ENCODE measurements around the gene FERMT1.

FERMT1 gene

DNA sequence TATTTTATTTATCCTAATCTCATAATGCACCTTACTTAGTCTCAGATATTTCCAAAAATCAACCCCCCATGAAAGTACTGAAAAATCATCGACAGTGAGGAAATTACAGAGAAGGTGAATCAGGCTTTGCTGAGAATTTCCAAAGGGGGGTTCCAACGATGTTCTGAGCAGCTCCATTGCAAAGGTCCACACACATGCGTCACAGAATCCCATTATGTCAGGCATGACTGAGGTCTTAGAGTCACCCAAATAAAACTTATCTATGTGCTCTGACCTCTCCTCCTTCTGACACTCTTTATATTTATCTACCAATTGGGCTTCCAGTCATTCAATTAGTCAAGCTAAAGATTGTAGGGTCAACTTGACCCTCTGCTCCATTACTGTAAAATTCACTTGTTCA lies 56.2 kb downstream of the FERMT1 start:
- Histone ChIP-seq H3K27ac (ENCODE audit: poor library complexity, severe bottlenecking) (no peak overlapping the region), H3K36me3 (ENCODE audit: low read depth) (no peaks in the 10 kb centered on the region), H3K27me3 (ENCODE audit: insufficient read depth, poor library complexity, severe bottlenecking) (no peaks in the 10 kb centered on the region), H3K9me3 (ENCODE audit: severe bottlenecking) (no peaks in the 10 kb centered on the region), H3K4me1 (ENCODE audit: insufficient read depth, poor library complexity, severe bottlenecking) (no peaks in the 10 kb centered on the region), H3K4me3 (ENCODE audit: severe bottlenecking) (no peak overlapping the region)
- no peak for TF ChIP-seq CTCF (IDR thresholded peaks at IDR 0.05; ENCODE audit: poor library complexity, severe bottlenecking)
- no peak for ATAC-seq (ENCODE audit: low read depth)
- no peak for DNase-seq (ENCODE audit: low spot score)

- Histone ChIP-seq H3K36me3 (ENCODE audit: low read depth) (no peaks in the 10 kb centered on the region), H3K4me3 (ENCODE audit: severe bottlenecking) (no peak overlapping the region), H3K4me1 (ENCODE audit: insufficient read depth, poor library complexity, severe bottlenecking) (no peaks in the 10 kb centered on the region), H3K27ac (ENCODE audit: poor library complexity, severe bottlenecking) (no peak overlapping the region), H3K9me3 (ENCODE audit: severe bottlenecking) (no peaks in the 10 kb centered on the region), H3K27me3 (ENCODE audit: insufficient read depth, poor library complexity, severe bottlenecking) (no peaks in the 10 kb centered on the region)
- ATAC-seq (ENCODE audit: low read depth) (no peak), DNase-seq (ENCODE audit: low spot score) (no peak)
- TF ChIP-seq CTCF (IDR thresholded peaks at IDR 0.05; ENCODE audit: poor library complexity, severe bottlenecking) = no peak
Observed at GRCh38 chr20:6061544-6061943, 61.3 kb downstream of the FERMT1 start.

DNA sequence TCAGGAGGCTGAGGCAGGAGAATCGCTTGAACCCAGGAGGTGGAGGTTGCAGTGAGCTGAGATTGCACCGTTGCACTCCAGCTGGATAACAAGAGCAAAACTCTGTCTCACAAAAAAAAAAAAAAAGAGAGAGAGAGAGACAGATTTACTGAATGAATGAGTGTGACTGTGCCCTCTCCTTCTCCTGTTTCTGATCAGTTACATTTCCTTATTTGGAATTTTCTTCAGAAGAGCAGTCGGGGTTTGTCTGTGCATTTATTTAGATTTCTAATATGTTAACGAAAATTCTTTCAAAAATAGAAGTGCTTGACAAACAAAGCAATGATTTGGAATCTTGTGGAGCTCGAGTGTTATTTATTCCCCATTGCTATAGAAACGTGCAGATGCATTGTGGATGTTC lies 62.6 kb downstream of the FERMT1 start:
- Histone ChIP-seq H3K36me3 (ENCODE audit: low read depth) (no peaks in the 10 kb centered on the region), H3K4me1 (ENCODE audit: insufficient read depth, poor library complexity, severe bottlenecking) (no peaks in the 10 kb centered on the region), H3K27me3 (ENCODE audit: insufficient read depth, poor library complexity, severe bottlenecking) (no peaks in the 10 kb centered on the region), H3K4me3 (ENCODE audit: severe bottlenecking) (no peak overlapping the region), H3K27ac (ENCODE audit: poor library complexity, severe bottlenecking) (no peak overlapping the region), H3K9me3 (ENCODE audit: severe bottlenecking) (no peaks in the 10 kb centered on the region)
- no peak for DNase-seq (ENCODE audit: low spot score)
- TF ChIP-seq CTCF (IDR thresholded peaks at IDR 0.05; ENCODE audit: poor library complexity, severe bottlenecking) = no peak
- ATAC-seq (ENCODE audit: low read depth) = no peak

GRCh38 chr20:6058684-6059295 lies 64.0 kb downstream of the FERMT1 start:
- Histone ChIP-seq H3K36me3 (ENCODE audit: low read depth) (no peaks in the 10 kb centered on the region), H3K27me3 (ENCODE audit: insufficient read depth, poor library complexity, severe bottlenecking) (no peaks in the 10 kb centered on the region), H3K4me3 (ENCODE audit: severe bottlenecking) (no peak overlapping the region), H3K9me3 (ENCODE audit: severe bottlenecking) (no peaks in the 10 kb centered on the region), H3K27ac (ENCODE audit: poor library complexity, severe bottlenecking) (no peak overlapping the region), H3K4me1 (ENCODE audit: insufficient read depth, poor library complexity, severe bottlenecking) (peaks cover 10% of the 10 kb centered on the region)
- ATAC-seq (ENCODE audit: low read depth) (no peak), DNase-seq (ENCODE audit: low spot score) (no peak)
- TF ChIP-seq CTCF (IDR thresholded peaks at IDR 0.05; ENCODE audit: poor library complexity, severe bottlenecking) = no peak

DNA sequence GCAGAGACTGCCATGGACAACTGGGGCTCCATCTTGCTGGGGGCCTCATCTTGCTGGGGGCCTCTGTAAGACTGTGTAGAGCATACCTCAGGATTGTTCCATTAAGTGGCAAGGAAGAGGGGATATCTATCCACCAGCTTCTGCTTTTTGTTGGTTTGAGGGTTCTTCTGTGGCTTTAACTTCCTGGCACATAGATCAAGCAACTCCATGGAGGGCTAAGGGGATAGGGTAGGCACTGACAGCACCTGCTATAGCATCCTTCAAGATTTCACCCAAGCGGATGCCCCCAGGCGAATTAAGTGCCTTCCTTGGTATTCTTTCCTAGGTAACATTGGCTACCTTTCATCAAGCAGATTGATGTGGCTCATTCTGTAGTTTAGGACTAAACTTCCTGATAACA lies 65.1 kb downstream of the FERMT1 start:
- DNase-seq (ENCODE audit: low spot score) (no peak), ATAC-seq (ENCODE audit: low read depth) (no peak)
- H3K9me3 ChIP-seq (ENCODE audit: severe bottlenecking) = no peaks in the 10 kb centered on the region
- TF ChIP-seq CTCF (IDR thresholded peaks at IDR 0.05; ENCODE audit: poor library complexity, severe bottlenecking) = no peak
- peaks cover 15% of the 10 kb centered on the region for H3K4me1 ChIP-seq (ENCODE audit: insufficient read depth, poor library complexity, severe bottlenecking)
- no peak overlapping the region for H3K27ac ChIP-seq (ENCODE audit: poor library complexity, severe bottlenecking)
- H3K4me3 ChIP-seq (ENCODE audit: severe bottlenecking) = no peak overlapping the region
- no peaks in the 10 kb centered on the region for H3K27me3 ChIP-seq (ENCODE audit: insufficient read depth, poor library complexity, severe bottlenecking)
- H3K36me3 ChIP-seq (ENCODE audit: low read depth) = no peaks in the 10 kb centered on the region
